NB4 (cell line): ENCODE results near the gene L2HGDH.

Experiments used
- DNase-seq: peaks from one replicate; pipeline ENCODE4 v3.0.0; 2010; ENCODE audit warnings: low read depth
- H3K4me3 ChIP-seq: one replicate; pipeline ENCODE4 v1.5.1; 2011; ENCODE audit warnings: mild to moderate bottlenecking, low read depth, low read length, moderate library complexity
- MAX ChIP-seq: IDR thresholded peaks from 2 replicates; pipeline ENCODE4 v1.6.1; 2011; ENCODE audit warnings: low read depth, low read length
- MYC ChIP-seq: IDR thresholded peaks from 2 replicates; pipeline ENCODE4 v1.6.1; 2011; ENCODE audit warnings: low read depth, low read length
- POLR2A ChIP-seq: IDR thresholded peaks from 2 replicates; pipeline ENCODE4 v1.6.1; 2011; ENCODE audit warnings: mild to moderate bottlenecking; ENCODE audit not compliant: insufficient read length; ENCODE audit errors: extremely low read depth
- TF ChIP-seq, protein P1 (sequence below): IDR thresholded peaks from one replicate; pipeline ENCODE4 v1.5.1; 2012; ENCODE audit warnings: low read depth, low read length

Gene L2HGDH

DNA sequence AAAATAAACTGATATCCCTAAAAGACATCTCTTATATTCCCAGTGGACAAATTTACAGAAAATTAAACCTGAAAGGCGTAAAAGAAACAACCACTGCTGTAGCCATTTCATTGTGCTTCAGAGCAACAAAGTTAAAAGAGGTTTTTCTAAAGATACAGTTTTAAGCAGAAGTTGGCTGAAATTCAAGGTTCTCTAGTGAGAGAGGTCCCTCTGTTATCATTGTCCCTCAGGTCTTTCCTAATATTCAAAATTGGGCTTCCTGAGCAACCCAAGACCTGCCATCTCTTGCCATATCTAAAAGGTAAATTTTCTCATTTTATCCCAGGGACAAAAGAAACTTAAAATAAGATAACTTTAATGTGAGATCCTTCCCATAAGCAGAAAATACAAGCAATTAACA lies 69.9 kb downstream of the L2HGDH start:
- TF ChIP-seq POLR2A (no peak), MAX (no peak), MYC (no peak)
- TF ChIP-seq, protein P1, sequence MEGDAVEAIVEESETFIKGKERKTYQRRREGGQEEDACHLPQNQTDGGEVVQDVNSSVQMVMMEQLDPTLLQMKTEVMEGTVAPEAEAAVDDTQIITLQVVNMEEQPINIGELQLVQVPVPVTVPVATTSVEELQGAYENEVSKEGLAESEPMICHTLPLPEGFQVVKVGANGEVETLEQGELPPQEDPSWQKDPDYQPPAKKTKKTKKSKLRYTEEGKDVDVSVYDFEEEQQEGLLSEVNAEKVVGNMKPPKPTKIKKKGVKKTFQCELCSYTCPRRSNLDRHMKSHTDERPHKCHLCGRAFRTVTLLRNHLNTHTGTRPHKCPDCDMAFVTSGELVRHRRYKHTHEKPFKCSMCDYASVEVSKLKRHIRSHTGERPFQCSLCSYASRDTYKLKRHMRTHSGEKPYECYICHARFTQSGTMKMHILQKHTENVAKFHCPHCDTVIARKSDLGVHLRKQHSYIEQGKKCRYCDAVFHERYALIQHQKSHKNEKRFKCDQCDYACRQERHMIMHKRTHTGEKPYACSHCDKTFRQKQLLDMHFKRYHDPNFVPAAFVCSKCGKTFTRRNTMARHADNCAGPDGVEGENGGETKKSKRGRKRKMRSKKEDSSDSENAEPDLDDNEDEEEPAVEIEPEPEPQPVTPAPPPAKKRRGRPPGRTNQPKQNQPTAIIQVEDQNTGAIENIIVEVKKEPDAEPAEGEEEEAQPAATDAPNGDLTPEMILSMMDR: no peak
- H3K4me3 ChIP-seq: no peak overlapping the region
- DNase-seq: no peak

GRCh38 chr14:50237427-50237826 lies 74.6 kb downstream of the L2HGDH start:
- H3K4me3 ChIP-seq: no peak overlapping the region
- 0 out of 2 replicates have a peak, but pooled peaks have one; percentile 23 for TF ChIP-seq MAX
- TF ChIP-seq, protein P1: no peak
- peak; percentile 86 for DNase-seq

GRCh38 chr14:50233951-50234250 lies 78.1 kb downstream of the L2HGDH start:
- TF ChIP-seq POLR2A (no peak), MAX (no peak), MYC (no peak)
- TF ChIP-seq, protein P1: no peak
- no peak overlapping the region for H3K4me3 ChIP-seq
- no peak for DNase-seq

GRCh38 chr14:50233166-50233950 lies 78.7 kb downstream of the L2HGDH start:
- H3K4me3 ChIP-seq: no peak overlapping the region
- DNase-seq: no peak
- TF ChIP-seq MAX (no peak), MYC (no peak)

DNA sequence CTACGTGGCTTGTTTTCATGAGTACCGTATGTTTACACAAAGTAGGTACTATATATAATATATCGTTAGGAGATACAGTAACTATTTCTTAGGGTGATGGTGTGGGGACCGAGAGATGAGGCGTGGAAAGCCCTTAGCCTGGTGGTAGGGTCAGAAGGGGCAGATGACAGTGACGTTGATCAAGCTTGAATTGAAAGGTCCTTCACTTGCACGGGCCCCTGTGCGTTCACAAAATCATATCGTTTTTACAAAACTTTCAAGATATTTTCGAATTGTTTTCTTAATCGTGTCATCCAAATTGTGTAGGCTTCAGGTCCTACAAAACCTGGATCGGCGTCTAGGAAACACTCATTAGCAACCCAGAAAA lies 79.8 kb downstream of the L2HGDH start:
- H3K4me3 ChIP-seq: peak overlapping the region; percentile 61
- DNase-seq: no peak
- TF ChIP-seq POLR2A (no peak), MAX (no peak), MYC (no peak)
- TF ChIP-seq, protein P1: no peak

GRCh38 chr14:50231475-50232275 lies 80.4 kb downstream of the L2HGDH start, which contains the start of gene SOS2:
Gene SOS2 (minus strand): TSS chr14:50231578. CDS start chr14:50231283, 295 bp downstream.
- peak; percentile 89 for DNase-seq
- TF ChIP-seq POLR2A (peak; percentile 63), MAX (0 out of 2 replicates have a peak, but pooled peaks have one; percentile 16)
- TF ChIP-seq, protein P1: no peak
- H3K4me3 ChIP-seq: peak within 1 kb of the TSS; percentile 94
